IMR-90 (cell line): ENCODE data around the gene OR56B4. TPM values are rescaled to one million over a fixed set of nuclear protein-coding genes. Genes with fewer than 3 reads are reported as not detected.

Experiments
- ATAC-seq: fragments of 200-7000 bp; cut with Tn5 transposase; 2 replicates; pipeline ENCODE4 v1.9.1; 2020; ENCODE audit warnings: low read depth, mild to moderate bottlenecking, moderate library complexity
- BruUV-seq: library from RNA; stranded (reverse); fragments of 400-500 nt; replicated peaks from 2 replicates; lab custom pipeline; 2021; lab: Mats Ljungman, UMichigan
- CTCF ChIA-PET: fragments of 300-600 bp; formaldehyde crosslinking; extraction: SDS; loops from one replicate; lab custom pipeline; 2021; ENCODE audit warnings: antibody characterized with exemption; lab: Yijun Ruan, JAX
- POLR2A ChIA-PET: fragments of 300-600 bp; sonication (Branson Sonifier 250); formaldehyde crosslinking; loops from one replicate; lab custom pipeline; 2022; ENCODE audit warnings: antibody characterized with exemption; ENCODE audit not compliant: unreplicated experiment; lab: Charles Lee
- DNase-seq: peaks from one replicate; pipeline ENCODE4 v3.0.0; 2013
- H2AFZ ChIP-seq: replicated peaks from 2 replicates; pipeline ENCODE3; 2013; ENCODE audit warnings: low read length, mild to moderate bottlenecking; ENCODE audit not compliant: poor library complexity
- H2AK5ac ChIP-seq: 2 replicates; pipeline ENCODE4 v1.6.1; 2013; ENCODE audit warnings: low read depth, low read length, inconsistent platforms
- H2AK9ac ChIP-seq: replicated peaks from 2 replicates; pipeline ENCODE3; 2013; ENCODE audit warnings: mild to moderate bottlenecking, low read depth, low read length, moderate library complexity; ENCODE audit not compliant: poor library complexity
- H2BK120ac ChIP-seq: 2 replicates; pipeline ENCODE4 v1.6.1; 2013; ENCODE audit warnings: low read depth, low read length, inconsistent platforms
- H2BK15ac ChIP-seq: 3 replicates; pipeline ENCODE4 v1.6.1; 2013; ENCODE audit warnings: low read depth, low read length, inconsistent platforms
- H2BK20ac ChIP-seq: 2 replicates; pipeline ENCODE4 v1.6.1; 2013; ENCODE audit warnings: low read depth, mild to moderate bottlenecking, inconsistent platforms, low read length, moderate library complexity
- H2BK5ac ChIP-seq: 2 replicates; pipeline ENCODE4 v1.6.1; 2013; ENCODE audit warnings: mild to moderate bottlenecking, low read depth, low read length, inconsistent platforms; ENCODE audit not compliant: poor library complexity, severe bottlenecking
- H3K14ac ChIP-seq: replicated peaks from 2 replicates; pipeline ENCODE4 v1.6.1; 2013; ENCODE audit warnings: low read depth, low read length, inconsistent platforms
- H3K18ac ChIP-seq: 2 replicates; pipeline ENCODE4 v1.6.1; 2013; ENCODE audit warnings: low read depth, low read length, control low read depth
- H3K23ac ChIP-seq: 2 replicates; pipeline ENCODE4 v1.6.1; 2013; ENCODE audit warnings: low read depth, low read length, inconsistent platforms
- H3K27ac ChIP-seq: 2 replicates; pipeline ENCODE4 v1.5.1; 2013; ENCODE audit warnings: mild to moderate bottlenecking, control low read depth, low read length; ENCODE audit not compliant: insufficient read depth
- H3K27me3 ChIP-seq: 2 replicates; pipeline ENCODE4 v1.6.1; 2013; ENCODE audit warnings: low read length; ENCODE audit not compliant: control insufficient read depth, insufficient read depth
- H3K36me3 ChIP-seq: 2 replicates; pipeline ENCODE4 v1.6.1; 2013; ENCODE audit warnings: low read length, mixed read lengths; ENCODE audit not compliant: control insufficient read depth, insufficient read depth
- H3K4ac ChIP-seq: 2 replicates; pipeline ENCODE4 v1.6.1; 2013; ENCODE audit warnings: low read depth, low read length, inconsistent platforms
- H3K4me1 ChIP-seq: 2 replicates; pipeline ENCODE4 v1.6.1; 2013; ENCODE audit warnings: low read length, mixed read lengths; ENCODE audit not compliant: control insufficient read depth, insufficient read depth
- H3K4me2 ChIP-seq: 2 replicates; pipeline ENCODE4 v1.6.1; 2013; ENCODE audit warnings: low read depth, mild to moderate bottlenecking, control low read depth, low read length, moderate library complexity
- H3K4me3 ChIP-seq: 2 replicates; pipeline ENCODE4 v1.5.1; 2013; ENCODE audit warnings: low read depth, mild to moderate bottlenecking, control low read depth, low read length, moderate library complexity; ENCODE audit not compliant: insufficient read depth
- H3K56ac ChIP-seq: 2 replicates; pipeline ENCODE4 v1.6.1; 2013; ENCODE audit warnings: low read length, inconsistent platforms; ENCODE audit not compliant: insufficient read depth; ENCODE audit errors: extremely low read depth
- H3K79me1 ChIP-seq, 2 experiments: 2 replicates each; pipeline ENCODE4 v1.6.1; 2013; ENCODE audit warnings: low read length in 2 of 2, inconsistent platforms in 1 of 2, low read depth in 1 of 2
- H3K9ac ChIP-seq: 2 replicates; pipeline ENCODE4 v1.6.1; 2013; ENCODE audit warnings: low read depth, low read length, control low read depth
- H3K9me1 ChIP-seq: 2 replicates; pipeline ENCODE4 v1.6.1; 2013; ENCODE audit warnings: low read length, inconsistent platforms; ENCODE audit not compliant: insufficient read depth
- H3K9me3 ChIP-seq: 2 replicates; pipeline ENCODE4 v1.6.1; 2013; ENCODE audit warnings: low read length; ENCODE audit not compliant: control insufficient read depth, insufficient read depth
- H4K20me1 ChIP-seq: 2 replicates; pipeline ENCODE4 v1.6.1; 2013; ENCODE audit warnings: low read length, inconsistent platforms; ENCODE audit not compliant: insufficient read depth
- H4K5ac ChIP-seq: 2 replicates; pipeline ENCODE4 v1.6.1; 2013; ENCODE audit warnings: mild to moderate bottlenecking, low read depth, low read length, control low read depth
- H4K8ac ChIP-seq, 2 experiments: 2 replicates each; pipeline ENCODE4 v1.6.1; 2013; ENCODE audit warnings: low read depth in 2 of 2, low read length in 2 of 2, control low read depth in 1 of 2, inconsistent platforms in 1 of 2
- H4K91ac ChIP-seq: 2 replicates; pipeline ENCODE4 v1.6.1; 2013; ENCODE audit warnings: low read depth, low read length, inconsistent platforms; ENCODE audit not compliant: insufficient read depth
- CHD1 ChIP-seq: IDR thresholded peaks from 2 replicates; pipeline ENCODE4 v1.6.1; 2012; ENCODE audit warnings: low read depth, low read length, improper control_type of control experiment
- MAZ ChIP-seq: IDR thresholded peaks from 2 replicates; pipeline ENCODE4 v1.6.1; 2012; ENCODE audit warnings: low read depth, mild to moderate bottlenecking, low read length, improper control_type of control experiment, moderate library complexity, borderline replicate concordance
- MXI1 ChIP-seq: IDR thresholded peaks from 2 replicates; pipeline ENCODE4 v1.6.1; 2012; ENCODE audit warnings: low read depth, mild to moderate bottlenecking, low read length, moderate library complexity, borderline replicate concordance
- NFE2L2 ChIP-seq: fragments of 150-350 bp; IDR thresholded peaks from 2 replicates; pipeline ENCODE4 v1.6.1; 2016; ENCODE audit warnings: low read depth, mild to moderate bottlenecking, low read length
- SMC3 ChIP-seq: fragments of 150-350 bp; IDR thresholded peaks from 2 replicates; pipeline ENCODE4 v1.6.1; 2016; ENCODE audit warnings: low read depth, mild to moderate bottlenecking, antibody characterized with exemption, low read length, moderate library complexity
- WGBS, 2 experiments: methylation state at CpG; one replicate each; pipeline versions ENCODE4 v1.1.5 to v1.1.7; 2013; ENCODE audit warnings: missing lambda C conversion rate in 2 of 2; ENCODE audit not compliant: insufficient read length in 1 of 2; ENCODE audit errors: extremely low coverage in 2 of 2; 5-methylcytosine and 5-hydroxymethylcytosine counted together
- dilution Hi-C: fragments of 300-500 bp; cut with HindIII; formaldehyde crosslinking; loops from one replicate; pipeline ENCODE4 v1.14.3; 2018; ENCODE audit warnings: low sequenced_read_pairs; ENCODE audit not compliant: unreplicated experiment
- in situ Hi-C: fragments of 300-500 bp; cut with MboI; formaldehyde crosslinking; loops from 3 replicates; pipeline ENCODE4 v1.14.3; 2019; ENCODE audit warnings: low sequenced_read_pairs, inconsistent platforms, mixed read lengths
- intact Hi-C: fragments of 100-400 bp; cut with micrococcal nuclease; formaldehyde crosslinking; loops from 2 replicates; pipeline ENCODE4 v1.10.0; 2022
- polyA plus RNA-seq, 3 experiments: library from polyadenylated mRNA; depleted of rRNA; stranded (reverse); fragments of >200 nt; gene quantifications; 2 replicates each; pipeline ENCODE4 v1.2.3, GENCODE V29; 2012; ENCODE audit warnings: low replicate concordance in 1 of 3
- total RNA-seq: library from RNA; depleted of rRNA; stranded (reverse); fragments of >200 nt; gene quantifications from 2 replicates; pipeline ENCODE4 v1.2.3, GENCODE V29; 2012
- TF ChIP-seq, protein P1 (sequence below): conservative IDR thresholded peaks from 2 replicates; pipeline ENCODE4 v1.5.1; 2012; ENCODE audit warnings: mild to moderate bottlenecking, low read depth, low read length, improper control_type of control experiment
- TF ChIP-seq, protein P2 (sequence below): fragments of 150-350 bp; IDR thresholded peaks from 2 replicates; pipeline ENCODE4 v1.6.1; 2017; ENCODE audit warnings: mild to moderate bottlenecking, antibody characterized with exemption, low read length, low read depth

The OR56B4 gene
- total and polyA plus RNA-seq, 2 of the 4 experiments (the other 2 are of a cell fraction): not detected

- H3K9me3 ChIP-seq: no peaks in the 10 kb centered on the region
- no peaks in the 10 kb centered on the region for H3K9me1 ChIP-seq
- no TSS peak for BruUV-seq
- no peaks in the 10 kb centered on the region for H4K20me1 ChIP-seq
- H2BK5ac ChIP-seq: no peak overlapping the region
- H4K8ac ChIP-seq: no peak overlapping the region
- H2BK20ac ChIP-seq: no peak overlapping the region
- H2BK15ac ChIP-seq: no peak overlapping the region
- H3K23ac ChIP-seq: no peak overlapping the region
- no peak overlapping the region for H3K27ac ChIP-seq
- ChIA-PET POLR2A (no interaction called here), CTCF (no interaction called here)
- no peak overlapping the region for H2AK5ac ChIP-seq
- H3K9ac ChIP-seq: no peak overlapping the region
- no peak overlapping the region for H2BK120ac ChIP-seq
- intact Hi-C loops (no loop called here), in situ Hi-C loops (no loop called here), dilution Hi-C loops (no loop called here)
- DNase-seq (no peak), ATAC-seq (no peak)
- no peaks in the 10 kb centered on the region for H3K4me1 ChIP-seq
- no peak overlapping the region for H3K4me3 ChIP-seq
- no peak overlapping the region for H3K18ac ChIP-seq
- H3K4me2 ChIP-seq: no peak overlapping the region
- no peaks in the 10 kb centered on the region for H3K79me1 ChIP-seq
- WGBS, 2 experiments: no CpG with 5 or more reads among the region's 1 CpG
- H3K27me3 ChIP-seq: no peaks in the 10 kb centered on the region
- no peak overlapping the region for H4K91ac ChIP-seq
- TF ChIP-seq CHD1 (no peak), MAZ (no peak), MXI1 (no peak), NFE2L2 (no peak), SMC3 (no peak)
- TF ChIP-seq, protein P1, sequence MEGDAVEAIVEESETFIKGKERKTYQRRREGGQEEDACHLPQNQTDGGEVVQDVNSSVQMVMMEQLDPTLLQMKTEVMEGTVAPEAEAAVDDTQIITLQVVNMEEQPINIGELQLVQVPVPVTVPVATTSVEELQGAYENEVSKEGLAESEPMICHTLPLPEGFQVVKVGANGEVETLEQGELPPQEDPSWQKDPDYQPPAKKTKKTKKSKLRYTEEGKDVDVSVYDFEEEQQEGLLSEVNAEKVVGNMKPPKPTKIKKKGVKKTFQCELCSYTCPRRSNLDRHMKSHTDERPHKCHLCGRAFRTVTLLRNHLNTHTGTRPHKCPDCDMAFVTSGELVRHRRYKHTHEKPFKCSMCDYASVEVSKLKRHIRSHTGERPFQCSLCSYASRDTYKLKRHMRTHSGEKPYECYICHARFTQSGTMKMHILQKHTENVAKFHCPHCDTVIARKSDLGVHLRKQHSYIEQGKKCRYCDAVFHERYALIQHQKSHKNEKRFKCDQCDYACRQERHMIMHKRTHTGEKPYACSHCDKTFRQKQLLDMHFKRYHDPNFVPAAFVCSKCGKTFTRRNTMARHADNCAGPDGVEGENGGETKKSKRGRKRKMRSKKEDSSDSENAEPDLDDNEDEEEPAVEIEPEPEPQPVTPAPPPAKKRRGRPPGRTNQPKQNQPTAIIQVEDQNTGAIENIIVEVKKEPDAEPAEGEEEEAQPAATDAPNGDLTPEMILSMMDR: no peak
- TF ChIP-seq, protein P2, sequence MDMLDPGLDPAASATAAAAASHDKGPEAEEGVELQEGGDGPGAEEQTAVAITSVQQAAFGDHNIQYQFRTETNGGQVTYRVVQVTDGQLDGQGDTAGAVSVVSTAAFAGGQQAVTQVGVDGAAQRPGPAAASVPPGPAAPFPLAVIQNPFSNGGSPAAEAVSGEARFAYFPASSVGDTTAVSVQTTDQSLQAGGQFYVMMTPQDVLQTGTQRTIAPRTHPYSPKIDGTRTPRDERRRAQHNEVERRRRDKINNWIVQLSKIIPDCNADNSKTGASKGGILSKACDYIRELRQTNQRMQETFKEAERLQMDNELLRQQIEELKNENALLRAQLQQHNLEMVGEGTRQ: no peak
- H3K36me3 ChIP-seq: no peaks in the 10 kb centered on the region
- no peak overlapping the region for H3K56ac ChIP-seq
- no peak overlapping the region for H3K14ac ChIP-seq
- no peak overlapping the region for H2AK9ac ChIP-seq
- H2AFZ ChIP-seq: no peak overlapping the region
- no peak overlapping the region for H3K4ac ChIP-seq
- no peak overlapping the region for H4K5ac ChIP-seq
These were observed 9.2 kb downstream of the OR56B4 start for GRCh38 chr11:6116638-6117037.
